Measurements from ENCODE around the gene CFAP43.

DNA sequence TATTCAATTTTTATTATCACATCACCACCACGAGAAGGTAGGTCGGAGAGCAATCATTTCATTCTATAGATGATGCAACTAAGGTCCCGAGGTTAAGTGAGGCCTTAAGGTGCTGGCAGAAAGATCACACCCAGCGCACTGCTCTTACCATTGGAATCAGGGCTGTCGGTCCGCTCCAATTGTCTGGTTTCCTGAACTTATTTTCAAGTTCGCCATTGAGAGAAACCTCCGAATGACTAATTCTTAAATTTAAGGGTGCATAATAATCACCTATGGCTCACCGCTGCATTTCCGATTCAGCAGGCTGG is 36.2 kb upstream of the CFAP43 start:
- TF ChIP-seq, protein P1, sequence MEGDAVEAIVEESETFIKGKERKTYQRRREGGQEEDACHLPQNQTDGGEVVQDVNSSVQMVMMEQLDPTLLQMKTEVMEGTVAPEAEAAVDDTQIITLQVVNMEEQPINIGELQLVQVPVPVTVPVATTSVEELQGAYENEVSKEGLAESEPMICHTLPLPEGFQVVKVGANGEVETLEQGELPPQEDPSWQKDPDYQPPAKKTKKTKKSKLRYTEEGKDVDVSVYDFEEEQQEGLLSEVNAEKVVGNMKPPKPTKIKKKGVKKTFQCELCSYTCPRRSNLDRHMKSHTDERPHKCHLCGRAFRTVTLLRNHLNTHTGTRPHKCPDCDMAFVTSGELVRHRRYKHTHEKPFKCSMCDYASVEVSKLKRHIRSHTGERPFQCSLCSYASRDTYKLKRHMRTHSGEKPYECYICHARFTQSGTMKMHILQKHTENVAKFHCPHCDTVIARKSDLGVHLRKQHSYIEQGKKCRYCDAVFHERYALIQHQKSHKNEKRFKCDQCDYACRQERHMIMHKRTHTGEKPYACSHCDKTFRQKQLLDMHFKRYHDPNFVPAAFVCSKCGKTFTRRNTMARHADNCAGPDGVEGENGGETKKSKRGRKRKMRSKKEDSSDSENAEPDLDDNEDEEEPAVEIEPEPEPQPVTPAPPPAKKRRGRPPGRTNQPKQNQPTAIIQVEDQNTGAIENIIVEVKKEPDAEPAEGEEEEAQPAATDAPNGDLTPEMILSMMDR (conservative IDR thresholded peaks at IDR 0.05), result no peak
- TF ChIP-seq EZH2 (IDR thresholded peaks at IDR 0.05; ENCODE audit: low read depth), result no peak
